ENCODE results near the gene KANTR. TPM values are rescaled to one million over a fixed set of nuclear protein-coding genes. Genes with fewer than 3 reads are reported as not detected.

The KANTR gene
- total RNA-seq, 2 experiments from 2014 or later, result 6.2 to 6.8 TPM

- H3K36me3 ChIP-seq (ENCODE audit: insufficient read depth, low read length), result no peaks in the 10 kb centered on the region
- H3K4me3 ChIP-seq (ENCODE audit: low read length), result no peak overlapping the region
- H3K4me1 ChIP-seq (ENCODE audit: insufficient read depth, low read length), result peaks cover 11% of the 10 kb centered on the region
- Mint-ChIP-seq H3K9me3 (no peaks in the 10 kb centered on the region), H3K27ac (peak overlapping the region; percentile 89), H3K36me3 (ENCODE audit: low read depth) (no peaks in the 10 kb centered on the region), H3K4me3 (no peak overlapping the region), H3K27me3 (no peaks in the 10 kb centered on the region), H3K4me1 (ENCODE audit: low read depth) (peaks cover 17% of the 10 kb centered on the region)
- TF ChIP-seq CTCF (IDR thresholded peaks at IDR 0.05), result no peak
- no peaks in the 10 kb centered on the region for H3K9me3 ChIP-seq (ENCODE audit: control insufficient read depth in 1 of 2, insufficient read depth in 1 of 2, low read length in 2 of 2)
- H3K27me3 ChIP-seq (ENCODE audit: control insufficient read depth in 1 of 2, insufficient read depth in 2 of 2, low read length in 2 of 2), result no peaks in the 10 kb centered on the region
- ChIA-PET POLR2A (no interaction called here), CTCF (interaction anchor here (2.0 kb wide), 1 partner anchor 8 kb away, joined by 4 read pairs; no protein-coding TSS in a partner anchor)
- ATAC-seq (ENCODE audit: poor library complexity) (no peak), DNase-seq (no peak)
- H3K27ac ChIP-seq (ENCODE audit: low read depth in 1 of 2, low read length in 2 of 2), result no peak overlapping the region
- intact Hi-C loops (cut with DNase I, micrococcal nuclease), result loop anchor here in 1 of 2 experiments (1.0 kb wide), 2 partner anchors 18 to 22 kb away; no protein-coding TSS in a partner anchor
Measured at GRCh38 chrX:53071064-53071463, 22.9 kb upstream of the KANTR start.

- DNase-seq, result peak; percentile 39 to 90 (median 62)
- peaks cover 17% of the 10 kb centered on the region for H3K4me1 Mint-ChIP-seq (ENCODE audit: low read depth)
- H3K27ac Mint-ChIP-seq, result peak overlapping the region; percentile 89
- ATAC-seq (ENCODE audit: poor library complexity), result peak; percentile 88
- H3K9me3 Mint-ChIP-seq, result no peaks in the 10 kb centered on the region
- ChIA-PET CTCF (interaction anchor here (0.7 to 2.0 kb wide), 5 partner anchors 9 to 18 kb away, joined by 3 to 4 read pairs (median 4); partner anchors contain the start of gene TSPYL2), POLR2A (interaction anchor here (0.9 to 2.7 kb wide), 3 partner anchors 10 to 151 kb away, joined by 3 to 31 read pairs (median 10); partner anchors contain the start of gene TSPYL2)
- peak overlapping the region; percentile 91 for H3K4me3 Mint-ChIP-seq
- H3K36me3 ChIP-seq (ENCODE audit: insufficient read depth, low read length), result no peaks in the 10 kb centered on the region
- no peaks in the 10 kb centered on the region for H3K36me3 Mint-ChIP-seq (ENCODE audit: low read depth)
- peaks cover 11% of the 10 kb centered on the region for H3K4me1 ChIP-seq (ENCODE audit: insufficient read depth, low read length)
- peak overlapping the region; percentile 58 for H3K4me3 ChIP-seq (ENCODE audit: low read length)
- peaks cover 0 to 4% of the 10 kb centered on the region in 2 experiments for H3K9me3 ChIP-seq (ENCODE audit: control insufficient read depth in 1 of 2, insufficient read depth in 1 of 2, low read length in 2 of 2)
- intact Hi-C loops (cut with DNase I, micrococcal nuclease), result loop anchor here (1.0 kb wide), 3 partner anchors 17 to 21 kb away; no protein-coding TSS in a partner anchor
- no peaks in the 10 kb centered on the region for H3K27me3 ChIP-seq (ENCODE audit: control insufficient read depth in 1 of 2, insufficient read depth in 2 of 2, low read length in 2 of 2)
- peak; percentile 67 for TF ChIP-seq CTCF (IDR thresholded peaks at IDR 0.05)
- H3K27ac ChIP-seq (ENCODE audit: low read depth in 1 of 2, low read length in 2 of 2), result no peak overlapping the region
- no peaks in the 10 kb centered on the region for H3K27me3 Mint-ChIP-seq
Measured at GRCh38 chrX:53071604-53072417, 22.1 kb upstream of the KANTR start.

GRCh38 chrX:53072418-53073114 is 21.4 kb upstream of the KANTR start:
- POLR2A ChIA-PET, result interaction anchor here (0.9 to 2.7 kb wide), 3 partner anchors 9 to 150 kb away, joined by 3 to 31 read pairs (median 10); partner anchors contain the start of gene TSPYL2
- ATAC-seq (ENCODE audit: poor library complexity), result no peak
- peak overlapping the region; percentile 91 for H3K4me3 Mint-ChIP-seq
- intact Hi-C loops (cut with DNase I, micrococcal nuclease), result loop anchor here in 1 of 2 experiments (1.0 kb wide), 1 partner anchor 19 kb away; no protein-coding TSS in a partner anchor
- DNase-seq, result no peak
- peak overlapping the region; percentile 89 for H3K27ac Mint-ChIP-seq
- H3K27me3 Mint-ChIP-seq, result no peaks in the 10 kb centered on the region
- Histone ChIP-seq H3K27ac (ENCODE audit: low read depth in 1 of 2, low read length in 2 of 2) (no peak overlapping the region), H3K4me3 (ENCODE audit: low read length) (peak overlapping the region; percentile 58), H3K27me3 (ENCODE audit: control insufficient read depth in 1 of 2, insufficient read depth in 2 of 2, low read length in 2 of 2) (no peaks in the 10 kb centered on the region), H3K9me3 (ENCODE audit: control insufficient read depth in 1 of 2, insufficient read depth in 1 of 2, low read length in 2 of 2) (peaks cover 0 to 4% of the 10 kb centered on the region in 2 experiments), H3K36me3 (ENCODE audit: insufficient read depth, low read length) (no peaks in the 10 kb centered on the region), H3K4me1 (ENCODE audit: insufficient read depth, low read length) (peaks cover 11% of the 10 kb centered on the region)
- no peaks in the 10 kb centered on the region for H3K9me3 Mint-ChIP-seq
- peaks cover 17% of the 10 kb centered on the region for H3K4me1 Mint-ChIP-seq (ENCODE audit: low read depth)
- TF ChIP-seq CTCF (IDR thresholded peaks at IDR 0.05), result no peak
- CTCF ChIA-PET, result interaction anchor here (0.7 to 2.0 kb wide), 5 partner anchors 8 to 17 kb away, joined by 3 to 4 read pairs (median 4); partner anchors contain the start of gene TSPYL2
- no peaks in the 10 kb centered on the region for H3K36me3 Mint-ChIP-seq (ENCODE audit: low read depth)
